K562 (cell line): ENCODE results near the gene FGFRL1. TPM values are rescaled to one million over a fixed set of nuclear protein-coding genes. Genes with fewer than 3 reads are reported as not detected.

ENCODE experiments used
- ATAC-seq: fragments of 200-7000 bp; cut with Tn5 transposase; 3 replicates; pipeline ENCODE4 v1.9.1; 2020; ENCODE audit warnings: moderate library complexity
- BruUV-seq: library from RNA; stranded (reverse); fragments of 400-500 nt; replicated peaks from 2 replicates; lab custom pipeline; 2021; lab: Mats Ljungman, UMichigan
- CTCF ChIA-PET: fragments of 300-600 bp; formaldehyde crosslinking; extraction: SDS; loops from one replicate; lab custom pipeline; 2021; ENCODE audit warnings: low intra/inter-chr PET ratio; lab: Yijun Ruan, JAX
- POLR2A ChIA-PET: fragments of 300-600, 350-650 bp; sonication (Branson Sonifier 250); formaldehyde crosslinking; extraction: SDS; loops from one replicate; lab custom pipeline; 2021; ENCODE audit warnings: antibody characterized with exemption, inconsistent platforms; lab: Yijun Ruan, JAX
- DNase-seq, 4 experiments: peaks; one replicate each; pipeline versions ENCODE4 v3.0.0 to v3.0.0-alpha.2; 2011 to 2018; ENCODE audit warnings: low spot score in 3 of 4, mixed read lengths in 3 of 4; ENCODE audit errors: extremely low read depth in 1 of 4
- FAIRE-seq: peaks from 2 replicates; lab custom pipeline; 2011; peaks lifted over from hg19 to GRCh38; lab: Jason Lieb, UNC
- H2AFZ ChIP-seq: 2 replicates; pipeline ENCODE4 v1.6.0; 2011; ENCODE audit warnings: low read depth, low read length, control low read depth, inconsistent platforms
- H3K27ac ChIP-seq: fragments of 200-600 bp; 3 replicates; pipeline ENCODE4 v1.8.0; 2011; ENCODE audit warnings: low read depth, mild to moderate bottlenecking, control low read depth, inconsistent platforms, low read length, moderate library complexity, mixed read lengths; ENCODE audit errors: extremely low read depth
- H3K27me3 ChIP-seq, 2 experiments: fragments of 300-600 bp in 1 of 2; 2 replicates in 1 of 2; 3 replicates in 1 of 2; pipeline versions ENCODE4 v1.6.0 to v1.8.0; 2011; ENCODE audit warnings: inconsistent platforms in 2 of 2, low read length in 2 of 2, mild to moderate bottlenecking in 1 of 2, mixed read lengths in 1 of 2, moderate library complexity in 1 of 2; ENCODE audit not compliant: control insufficient read depth in 2 of 2, insufficient read depth in 2 of 2
- H3K36me3 ChIP-seq: fragments of 300-600 bp; 3 replicates; pipeline ENCODE4 v1.8.0; 2011; ENCODE audit warnings: mild to moderate bottlenecking, low read length, inconsistent platforms; ENCODE audit not compliant: control insufficient read depth, insufficient read depth
- H3K4me1 ChIP-seq, 2 experiments: fragments of 200-600 bp in 1 of 2; replicated peaks in 1 of 2; 2 replicates in 1 of 2; 3 replicates in 1 of 2; pipeline versions ENCODE4 v1.5.1 to v1.8.0; 2011; ENCODE audit warnings: inconsistent platforms in 2 of 2, low read length in 2 of 2, mild to moderate bottlenecking in 1 of 2, mixed read lengths in 1 of 2, moderate library complexity in 1 of 2; ENCODE audit not compliant: control insufficient read depth in 2 of 2, insufficient read depth in 2 of 2
- H3K4me2 ChIP-seq: 2 replicates; pipeline ENCODE4 v1.6.1; 2011; ENCODE audit warnings: low read length, control low read depth, inconsistent platforms, mixed read lengths; ENCODE audit not compliant: insufficient read depth
- H3K4me3 ChIP-seq: fragments of 200-600 bp; sonication (generic), shearing (Covaris generic); 2 replicates; pipeline ENCODE4 v1.5.1; 2016; ENCODE audit warnings: control low read depth, inconsistent platforms
- H3K79me2 ChIP-seq: fragments of 200-600 bp; 3 replicates; pipeline ENCODE4 v1.8.0; 2011; ENCODE audit warnings: low read length, inconsistent platforms; ENCODE audit not compliant: control insufficient read depth, insufficient read depth
- H3K9ac ChIP-seq, 2 experiments: 2 replicates each; pipeline versions ENCODE4 v1.6.0 to v1.6.1; 2011; ENCODE audit warnings: low read depth in 2 of 2, low read length in 2 of 2, control low read depth in 1 of 2, inconsistent platforms in 1 of 2, mild to moderate bottlenecking in 1 of 2, mixed read lengths in 1 of 2; ENCODE audit not compliant: insufficient read depth in 1 of 2
- H3K9me1 ChIP-seq: one replicate; pipeline ENCODE4 v1.6.0; 2011; ENCODE audit warnings: inconsistent platforms, mild to moderate bottlenecking, low read length, moderate library complexity; ENCODE audit not compliant: control insufficient read depth, insufficient read depth
- H3K9me3 ChIP-seq: replicated peaks from 2 replicates; pipeline ENCODE4 v1.5.1; 2011; ENCODE audit warnings: low read depth, low read length, inconsistent platforms; ENCODE audit not compliant: control insufficient read depth, insufficient read depth
- H4K20me1 ChIP-seq: replicated peaks from 2 replicates; pipeline ENCODE4 v1.6.1; 2011; ENCODE audit warnings: low read length, inconsistent platforms, mixed read lengths; ENCODE audit not compliant: control insufficient read depth, insufficient read depth
- ETV6 ChIP-seq, 3 experiments: fragments of 150-350 bp in 1 of 3; sonication (generic) in 1 of 3; formaldehyde crosslinking in 1 of 3; IDR thresholded peaks; 2 replicates each; pipeline versions ENCODE4 v1.6.1 to v1.8.0; 2014 to 2022; ENCODE audit warnings: borderline replicate concordance in 2 of 3, low read depth in 2 of 3, antibody characterized with exemption in 1 of 3, low read length in 1 of 3, mild to moderate bottlenecking in 1 of 3, missing genetic modification reagents in 1 of 3
- EZH2 ChIP-seq: IDR thresholded peaks from 2 replicates; pipeline ENCODE4 v1.6.1; 2012; ENCODE audit warnings: low read depth, mild to moderate bottlenecking, inconsistent platforms, low read length, borderline replicate concordance
- KDM1A ChIP-seq, 2 experiments: fragments of 450-650 bp; IDR thresholded peaks; 2 replicates each; pipeline ENCODE4 v1.6.1; 2016; ENCODE audit warnings: mild to moderate bottlenecking in 2 of 2
- KDM4B ChIP-seq, 2 experiments: fragments of 450-650 bp in 1 of 2; sonication (generic) in 1 of 2; IDR thresholded peaks; 2 replicates each; pipeline ENCODE4 v1.6.1; 2016 to 2017; ENCODE audit warnings: borderline replicate concordance in 2 of 2, antibody characterized with exemption in 1 of 2, low read depth in 1 of 2, mild to moderate bottlenecking in 1 of 2
- NFYB ChIP-seq: IDR thresholded peaks from 2 replicates; pipeline ENCODE4 v1.6.1; 2011; ENCODE audit warnings: mild to moderate bottlenecking, moderate library complexity; ENCODE audit not compliant: insufficient read length; ENCODE audit errors: extremely low read depth
- POLR2G ChIP-seq: fragments of 200-400 bp; formaldehyde crosslinking; IDR thresholded peaks from 2 replicates; pipeline ENCODE4 v1.6.1; 2017; ENCODE audit warnings: low read depth, mild to moderate bottlenecking, antibody characterized with exemption, low read length, moderate library complexity
- WGBS: fragments of 100-300 bp; shearing (Covaris generic); methylation state at CpG from one replicate; pipeline ENCODE4 v1.1.6; 2016; ENCODE audit warnings: low coverage, mixed read lengths; ENCODE audit not compliant: insufficient coverage; ENCODE audit errors: missing lambda C conversion rate; 5-methylcytosine and 5-hydroxymethylcytosine counted together
- in situ Hi-C: fragments of 300-500 bp; cut with MboI; formaldehyde crosslinking; loops from 4 replicates; pipeline ENCODE4 v1.15.0; 2018; ENCODE audit warnings: inconsistent platforms, mixed read lengths
- intact Hi-C: fragments of 100-400 bp; cut with micrococcal nuclease; formaldehyde crosslinking; loops from 2 replicates; pipeline ENCODE4 v1.14.2; 2022
- polyA plus RNA-seq, 8 experiments: library from polyadenylated mRNA; depleted of rRNA in 4 of 8; stranded (reverse) in 5 of 8; unstranded in 3 of 8; fragments of >200 nt; fragmentation: Nextera tagmentation in 2 of 8; fragmentation: Illumina TruSeq in 1 of 8; extraction: Ambion mirVana in 2 of 8; extraction: Trizol in 1 of 8; gene quantifications; 2 replicates each; pipeline versions ENCODE4 v1.2.1 to v1.2.3, GENCODE V29; 2011 to 2014; ENCODE audit warnings: inconsistent platforms in 1 of 8, missing spikeins in 1 of 8
- total RNA-seq, 7 experiments: library from RNA; depleted of rRNA in 6 of 7; stranded (reverse); fragments of >200 nt in 6 of 7; fragmentation: Illumina TruSeq in 2 of 7; extraction: Trizol in 2 of 7; gene quantifications; 2 replicates each; pipeline versions ENCODE4 v1.2.1 to v1.2.3, GENCODE V29; 2011 to 2021; ENCODE audit warnings: low replicate concordance in 1 of 7
- TF ChIP-seq, protein P1 (sequence below): fragments of 200-800 bp; sonication (Bioruptor generic); IDR thresholded peaks from 2 replicates; pipeline ENCODE4 v1.6.1; 2017; ENCODE audit warnings: missing genetic modification characterization, missing compliant biosample characterization
- TF ChIP-seq, protein P2 (sequence below): IDR thresholded peaks from 2 replicates; pipeline ENCODE4 v1.6.1; 2014; ENCODE audit warnings: antibody characterized with exemption
- TF ChIP-seq, protein P3 (sequence below): fragments of 250-450 bp; sonication (Bioruptor Pico); IDR thresholded peaks from 2 replicates; pipeline ENCODE4 v1.4.0; 2020

The FGFRL1 gene
- total and polyA plus RNA-seq, 9 of the 15 experiments (the other 6 are each of a cell fraction or from before 2014, with no cell fraction given): 0.34 to 49.9 (median 14.6) TPM

DNA sequence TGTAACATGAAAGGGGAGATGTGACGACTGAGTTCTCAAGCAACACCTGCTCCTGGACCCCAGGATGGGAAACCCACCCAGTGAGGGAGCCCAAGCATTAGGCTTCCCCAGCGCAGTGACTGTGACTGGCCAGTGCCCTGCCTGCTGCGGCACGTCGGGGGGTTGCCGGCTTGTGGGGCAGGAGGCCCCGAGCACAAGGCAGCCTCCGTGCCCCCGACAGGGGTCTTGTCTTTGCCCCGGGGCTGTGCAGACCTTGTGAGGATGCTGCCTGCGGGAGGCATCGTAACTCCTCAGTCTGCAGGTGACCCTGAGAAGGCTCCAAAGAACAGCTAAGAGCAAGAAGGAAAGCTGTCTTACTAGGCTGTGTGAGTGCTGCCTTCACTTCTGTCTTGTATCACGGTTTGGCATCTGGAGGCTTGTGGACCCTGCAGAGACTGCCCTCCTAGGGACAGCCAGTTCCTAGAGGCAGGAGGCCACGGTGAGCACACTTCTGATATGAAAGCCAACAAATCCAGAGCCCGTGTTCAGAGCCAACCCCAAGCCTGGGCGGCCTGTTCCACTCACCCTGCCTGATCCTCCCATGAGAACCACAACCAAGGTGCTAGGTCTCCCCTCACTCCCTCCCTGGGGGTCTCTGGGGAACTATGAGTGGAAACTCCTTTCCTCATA, 47.7 kb downstream of the FGFRL1 start:
- FAIRE-seq: no peak
- intact Hi-C loops: no loop called here
- no peak for DNase-seq
- CTCF ChIA-PET: no interaction called here
- Histone ChIP-seq H2AFZ (no peak overlapping the region), H3K4me3 (no peak overlapping the region)
- TF ChIP-seq KDM4B (IDR thresholded peaks at IDR 0.05; ENCODE audit: borderline replicate concordance in 2 of 2, low read depth in 1 of 2) (no peak), EZH2 (peak; percentile 78; the same call in 1 of the 2 replicates)
- TF ChIP-seq, all 486 proteins: peak for 1
- no TSS peak for BruUV-seq
- Histone ChIP-seq H3K36me3 (no peaks in the 10 kb centered on the region), H3K9me3 (peaks cover 3% of the 10 kb centered on the region; the same call in 1 of the 2 replicates), H3K27ac (no peak overlapping the region), H3K79me2 (no peaks in the 10 kb centered on the region), H3K4me2 (no peak overlapping the region), H3K4me1 (peaks cover 3 to 27% of the 10 kb centered on the region in 2 experiments; a peak in 2 of 5 replicates), H3K9me1 (no peaks in the 10 kb centered on the region), H4K20me1 (no peaks in the 10 kb centered on the region), H3K27me3 (peaks cover 54 to 72% of the 10 kb centered on the region in 2 experiments), H3K9ac (no peak overlapping the region)
- in situ Hi-C loops: no loop called here
- no peak; the same call in 2 of the 3 replicates for ATAC-seq
- POLR2A ChIA-PET: interaction anchor here (1.5 kb wide), 1 partner anchor 13 kb away, joined by 4 read pairs; no protein-coding TSS in a partner anchor
- 3% methylated on average over 15 of the region's 16 CpGs for WGBS

DNA sequence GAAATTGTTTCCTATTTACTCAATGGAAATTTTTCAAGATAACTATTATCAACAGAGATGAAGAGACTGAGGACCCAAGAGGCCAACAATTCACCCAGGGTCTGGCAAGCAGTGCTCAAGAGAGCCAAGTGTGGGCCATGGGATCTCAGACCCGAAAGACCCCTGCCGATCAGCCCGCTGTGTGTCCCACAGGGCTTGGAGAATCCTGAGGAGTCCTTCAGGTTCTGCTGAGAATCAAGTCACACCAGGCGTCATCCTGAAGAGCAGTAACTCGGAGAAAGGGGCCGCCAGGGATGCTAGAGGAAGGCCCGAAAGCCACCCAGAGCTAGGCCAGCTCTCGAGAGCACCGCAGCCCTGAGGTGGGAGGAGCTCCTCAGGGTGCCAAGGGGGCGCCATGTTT, 48.7 kb downstream of the FGFRL1 start:
- no peak overlapping the region for H2AFZ ChIP-seq
- WGBS: 9% methylated on average over 9 of the region's 10 CpGs
- CTCF ChIA-PET: interaction anchor here (0.6 kb wide), 1 partner anchor 253 kb away, joined by 3 read pairs; no protein-coding TSS in a partner anchor
- no peak for TF ChIP-seq POLR2G
- TF ChIP-seq ETV6 (IDR thresholded peaks at IDR 0.05; ENCODE audit: borderline replicate concordance in 1 of 2, low read depth in 2 of 2, low read length in 1 of 2): no peak
- no peak for TF ChIP-seq ETV6 (CRISPR knock-in tag; IDR thresholded peaks at IDR 0.05; ENCODE audit: borderline replicate concordance)
- TF ChIP-seq, protein P1, sequence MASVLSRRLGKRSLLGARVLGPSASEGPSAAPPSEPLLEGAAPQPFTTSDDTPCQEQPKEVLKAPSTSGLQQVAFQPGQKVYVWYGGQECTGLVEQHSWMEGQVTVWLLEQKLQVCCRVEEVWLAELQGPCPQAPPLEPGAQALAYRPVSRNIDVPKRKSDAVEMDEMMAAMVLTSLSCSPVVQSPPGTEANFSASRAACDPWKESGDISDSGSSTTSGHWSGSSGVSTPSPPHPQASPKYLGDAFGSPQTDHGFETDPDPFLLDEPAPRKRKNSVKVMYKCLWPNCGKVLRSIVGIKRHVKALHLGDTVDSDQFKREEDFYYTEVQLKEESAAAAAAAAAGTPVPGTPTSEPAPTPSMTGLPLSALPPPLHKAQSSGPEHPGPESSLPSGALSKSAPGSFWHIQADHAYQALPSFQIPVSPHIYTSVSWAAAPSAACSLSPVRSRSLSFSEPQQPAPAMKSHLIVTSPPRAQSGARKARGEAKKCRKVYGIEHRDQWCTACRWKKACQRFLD (CRISPR knock-in tag): no peak
- TF ChIP-seq NFYB: no peak
- TF ChIP-seq, protein P2, sequence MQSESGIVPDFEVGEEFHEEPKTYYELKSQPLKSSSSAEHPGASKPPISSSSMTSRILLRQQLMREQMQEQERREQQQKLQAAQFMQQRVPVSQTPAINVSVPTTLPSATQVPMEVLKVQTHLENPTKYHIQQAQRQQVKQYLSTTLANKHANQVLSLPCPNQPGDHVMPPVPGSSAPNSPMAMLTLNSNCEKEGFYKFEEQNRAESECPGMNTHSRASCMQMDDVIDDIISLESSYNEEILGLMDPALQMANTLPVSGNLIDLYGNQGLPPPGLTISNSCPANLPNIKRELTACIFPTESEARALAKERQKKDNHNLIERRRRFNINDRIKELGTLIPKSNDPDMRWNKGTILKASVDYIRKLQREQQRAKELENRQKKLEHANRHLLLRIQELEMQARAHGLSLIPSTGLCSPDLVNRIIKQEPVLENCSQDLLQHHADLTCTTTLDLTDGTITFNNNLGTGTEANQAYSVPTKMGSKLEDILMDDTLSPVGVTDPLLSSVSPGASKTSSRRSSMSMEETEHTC: no peak
- no peak for TF ChIP-seq KDM1A (IDR thresholded peaks at IDR 0.05)
- TF ChIP-seq, protein P3, sequence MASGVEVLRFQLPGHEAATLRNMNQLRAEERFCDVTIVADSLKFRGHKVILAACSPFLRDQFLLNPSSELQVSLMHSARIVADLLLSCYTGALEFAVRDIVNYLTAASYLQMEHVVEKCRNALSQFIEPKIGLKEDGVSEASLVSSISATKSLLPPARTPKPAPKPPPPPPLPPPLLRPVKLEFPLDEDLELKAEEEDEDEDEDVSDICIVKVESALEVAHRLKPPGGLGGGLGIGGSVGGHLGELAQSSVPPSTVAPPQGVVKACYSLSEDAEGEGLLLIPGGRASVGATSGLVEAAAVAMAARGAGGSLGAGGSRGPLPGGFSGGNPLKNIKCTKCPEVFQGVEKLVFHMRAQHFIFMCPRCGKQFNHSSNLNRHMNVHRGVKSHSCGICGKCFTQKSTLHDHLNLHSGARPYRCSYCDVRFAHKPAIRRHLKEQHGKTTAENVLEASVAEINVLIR (CRISPR knock-in tag): no peak

More for the DNA sequence above, 48.7 kb downstream of the FGFRL1 start:
- Histone ChIP-seq H3K9ac (no peak overlapping the region), H3K4me2 (no peak overlapping the region), H3K9me1 (no peaks in the 10 kb centered on the region), H3K9me3 (peaks cover 3% of the 10 kb centered on the region), H3K27ac (no peak overlapping the region), H3K27me3 (peaks cover 61 to 74% of the 10 kb centered on the region in 2 experiments), H3K79me2 (no peaks in the 10 kb centered on the region), H3K36me3 (no peaks in the 10 kb centered on the region), H4K20me1 (no peaks in the 10 kb centered on the region), H3K4me1 (peaks cover 3 to 26% of the 10 kb centered on the region in 2 experiments; a peak in 2 of 5 replicates), H3K4me3 (no peak overlapping the region)
- intact Hi-C loops: no loop called here
- DNase-seq (no peak), FAIRE-seq (no peak), ATAC-seq (no peak)
- in situ Hi-C loops: no loop called here
- POLR2A ChIA-PET: interaction anchor here (0.7 kb wide), 1 partner anchor 16 kb away, joined by 3 read pairs; no protein-coding TSS in a partner anchor
- BruUV-seq: no TSS peak
